ENCODE results near the gene NFKBIA. TPM values are rescaled to one million over a fixed set of nuclear protein-coding genes. Genes with fewer than 3 reads are reported as not detected.

NFKBIA gene
- total RNA-seq, 2 experiments from 2014 or later = 390 to 393 TPM

- Mint-ChIP-seq H3K27ac (no peak overlapping the region), H3K4me3 (no peak overlapping the region), H3K27me3 (no peaks in the 10 kb centered on the region), H3K9me3 (no peaks in the 10 kb centered on the region), H3K4me1 (ENCODE audit: low read depth) (peaks cover 23% of the 10 kb centered on the region), H3K36me3 (peaks cover 20% of the 10 kb centered on the region)
- ChIA-PET CTCF (interaction anchor here (0.8 to 2.6 kb wide), 4 partner anchors 123 to 289 kb away, joined by 3 to 13 read pairs (median 3); no protein-coding TSS in a partner anchor), POLR2A (no interaction called here)
- no peak for DNase-seq
- intact Hi-C loops (cut with micrococcal nuclease) = loop anchor here (1.0 to 10.0 kb wide), 5 partner anchors 16 to 872 kb away; partner anchors contain the start of gene EAPP
Measured at GRCh38 chr14:35407306-35407630, 2.7 kb upstream of the NFKBIA start.

GRCh38 chr14:35406506-35407305, 2.2 kb upstream of the NFKBIA start:
- no peak for DNase-seq
- H3K9me3 Mint-ChIP-seq = no peaks in the 10 kb centered on the region
- H3K36me3 Mint-ChIP-seq = peaks cover 26% of the 10 kb centered on the region
- peaks cover 28% of the 10 kb centered on the region for H3K4me1 Mint-ChIP-seq (ENCODE audit: low read depth)
- intact Hi-C loops (cut with micrococcal nuclease) = loop anchor here (1.0 to 10.0 kb wide), 5 partner anchors 16 to 872 kb away; partner anchors contain the start of gene EAPP
- H3K27me3 Mint-ChIP-seq = no peaks in the 10 kb centered on the region
- ChIA-PET POLR2A (interaction anchor here (5.2 to 8.3 kb wide), 3 partner anchors 9 to 93 kb away, joined by 75 to 181 read pairs (median 82); no protein-coding TSS in a partner anchor), CTCF (interaction anchor here (0.7 to 5.2 kb wide), 12 partner anchors 10 to 266 kb away, joined by 3 to 41 read pairs (median 12); no protein-coding TSS in a partner anchor)
- H3K4me3 Mint-ChIP-seq = no peak overlapping the region
- H3K27ac Mint-ChIP-seq = peak overlapping the region; percentile 98

GRCh38 chr14:35406090-35406489, 1.5 kb upstream of the NFKBIA start:
- ChIA-PET POLR2A (interaction anchor here (1.7 to 10.6 kb wide), 8 partner anchors 9 to 359 kb away, joined by 6 to 181 read pairs (median 78); partner anchors contain the start of genes FAM177A1 and PSMA6), CTCF (interaction anchor here (0.7 to 5.2 kb wide), 12 partner anchors 10 to 265 kb away, joined by 3 to 41 read pairs (median 12); no protein-coding TSS in a partner anchor)
- Mint-ChIP-seq H3K4me3 (peak overlapping the region; percentile 86), H3K9me3 (no peaks in the 10 kb centered on the region), H3K27me3 (no peaks in the 10 kb centered on the region), H3K27ac (peak overlapping the region; percentile 98), H3K36me3 (peaks cover 32% of the 10 kb centered on the region), H3K4me1 (ENCODE audit: low read depth) (peaks cover 32% of the 10 kb centered on the region)
- no peak for DNase-seq
- intact Hi-C loops (cut with micrococcal nuclease) = loop anchor here (2.0 to 10.0 kb wide), 2 partner anchors 17 to 871 kb away; partner anchors contain the start of gene EAPP

- Mint-ChIP-seq H3K4me3 (peak overlapping the region; percentile 86), H3K27me3 (no peaks in the 10 kb centered on the region), H3K36me3 (peaks cover 38% of the 10 kb centered on the region), H3K9me3 (no peaks in the 10 kb centered on the region), H3K27ac (peak overlapping the region; percentile 98), H3K4me1 (ENCODE audit: low read depth) (peaks cover 38% of the 10 kb centered on the region)
- intact Hi-C loops (cut with micrococcal nuclease) = loop anchor here (2.0 to 10.0 kb wide), 3 partner anchors 361 to 871 kb away; partner anchors contain the start of gene EAPP
- ChIA-PET CTCF (interaction anchor here (0.7 to 5.2 kb wide), 23 partner anchors 11 to 423 kb away, joined by 3 to 41 read pairs (median 5); partner anchors contain the start of genes PPP2R3C, PSMA6 and SRP54), POLR2A (interaction anchor here (0.6 to 10.6 kb wide), 33 partner anchors 10 to 532 kb away, joined by 3 to 181 read pairs (median 8); partner anchors contain the start of genes BAZ1A, FAM177A1, PPP2R3C and PRORP)
- DNase-seq = no peak
Measured at GRCh38 chr14:35405304-35405996, 901 bp upstream of the NFKBIA start.

GRCh38 chr14:35403603-35404448, 723 bp downstream of the NFKBIA start:
- Mint-ChIP-seq H3K27me3 (no peaks in the 10 kb centered on the region), H3K4me3 (peak overlapping the region; percentile 98), H3K27ac (peak overlapping the region; percentile 99), H3K9me3 (no peaks in the 10 kb centered on the region), H3K4me1 (ENCODE audit: low read depth) (peaks cover 49% of the 10 kb centered on the region), H3K36me3 (peaks cover 49% of the 10 kb centered on the region)
- intact Hi-C loops (cut with micrococcal nuclease) = loop anchor here (1.0 to 10.0 kb wide), 12 partner anchors 12 to 869 kb away; partner anchors contain the start of genes EAPP, PRORP, PSMA6 and SRP54
- ChIA-PET CTCF (interaction anchor here (1.0 to 5.2 kb wide), 13 partner anchors 13 to 282 kb away, joined by 3 to 41 read pairs (median 12); partner anchors contain the start of genes PPP2R3C, PRORP and PSMA6), POLR2A (interaction anchor here (0.7 to 10.6 kb wide), 41 partner anchors 10 to 690 kb away, joined by 3 to 181 read pairs (median 5); partner anchors contain the start of genes BAZ1A, FAM177A1, PPP2R3C and PRORP)
- DNase-seq = peak; percentile 97

- Mint-ChIP-seq H3K36me3 (peaks cover 49% of the 10 kb centered on the region), H3K27ac (peak overlapping the region; percentile 99), H3K4me1 (ENCODE audit: low read depth) (peaks cover 53% of the 10 kb centered on the region), H3K9me3 (no peaks in the 10 kb centered on the region), H3K27me3 (no peaks in the 10 kb centered on the region), H3K4me3 (peak overlapping the region; percentile 98)
- CTCF ChIA-PET = interaction anchor here (1.0 to 5.2 kb wide), 10 partner anchors 10 to 280 kb away, joined by 3 to 41 read pairs (median 10); partner anchors contain the start of genes PRORP and PSMA6
- DNase-seq = peak; percentile 68
- POLR2A ChIA-PET = interaction anchor here (0.6 to 10.6 kb wide), 28 partner anchors 9 to 423 kb away, joined by 3 to 181 read pairs (median 10); partner anchors contain the start of genes FAM177A1, PPP2R3C, PRORP and PSMA6
- intact Hi-C loops (cut with micrococcal nuclease) = loop anchor here (10.0 kb wide), 1 partner anchor 868 kb away; the partner anchor contains the start of gene EAPP
Measured at GRCh38 chr14:35403114-35403602, 1.4 kb downstream of the NFKBIA start.

GRCh38 chr14:35402323-35403113, 2.0 kb downstream of the NFKBIA start:
- no peaks in the 10 kb centered on the region for H3K9me3 Mint-ChIP-seq
- DNase-seq = peak; percentile 68
- H3K4me3 Mint-ChIP-seq = peak overlapping the region; percentile 98
- peak overlapping the region; percentile 99 for H3K27ac Mint-ChIP-seq
- intact Hi-C loops (cut with micrococcal nuclease) = loop anchor here (10.0 kb wide), 1 partner anchor 868 kb away; the partner anchor contains the start of gene EAPP
- ChIA-PET POLR2A (interaction anchor here (0.6 to 10.6 kb wide), 22 partner anchors 9 to 571 kb away, joined by 3 to 181 read pairs (median 12); partner anchors contain the start of genes FAM177A1, PPP2R3C, PRORP and PSMA6), CTCF (interaction anchor here (0.6 to 5.2 kb wide), 8 partner anchors 11 to 280 kb away, joined by 3 to 31 read pairs (median 4); partner anchors contain the start of genes PRORP and PSMA6)
- no peaks in the 10 kb centered on the region for H3K27me3 Mint-ChIP-seq
- peaks cover 49% of the 10 kb centered on the region for H3K36me3 Mint-ChIP-seq
- H3K4me1 Mint-ChIP-seq (ENCODE audit: low read depth) = peaks cover 58% of the 10 kb centered on the region

- H3K4me3 Mint-ChIP-seq = peak overlapping the region; percentile 98
- ChIA-PET CTCF (interaction anchor here (0.6 to 5.2 kb wide), 6 partner anchors 12 to 278 kb away, joined by 3 to 31 read pairs (median 6); partner anchors contain the start of gene PSMA6), POLR2A (interaction anchor here (0.8 to 10.6 kb wide), 21 partner anchors 8 to 570 kb away, joined by 3 to 181 read pairs (median 14); partner anchors contain the start of genes FAM177A1, PPP2R3C, PRORP and PSMA6)
- H3K36me3 Mint-ChIP-seq = peaks cover 49% of the 10 kb centered on the region
- no peak for DNase-seq
- H3K27me3 Mint-ChIP-seq = no peaks in the 10 kb centered on the region
- peak overlapping the region; percentile 99 for H3K27ac Mint-ChIP-seq
- peaks cover 53% of the 10 kb centered on the region for H3K4me1 Mint-ChIP-seq (ENCODE audit: low read depth)
- intact Hi-C loops (cut with micrococcal nuclease) = loop anchor here (10.0 kb wide), 1 partner anchor 867 kb away; the partner anchor contains the start of gene EAPP
- H3K9me3 Mint-ChIP-seq = no peaks in the 10 kb centered on the region
Measured at GRCh38 chr14:35401422-35402265, 2.9 kb downstream of the NFKBIA start.
